VCaP (cell line): Measurements from ENCODE around the gene TUBD1.
A peak's percentile ranks its signal among the peaks of the same experiment; 100 is the strongest.
"Not testable (repeated sequence)": the region's sequence is repeated elsewhere in the genome, so short reads cannot be mapped to it uniquely, and the experiment has no call there.

ENCODE experiments used
- H3K27ac ChIP-seq: fragments of 450-650 bp; 2 replicates; pipeline ENCODE4 v1.5.1; 2017
- CTCF ChIP-seq: fragments of 450-650 bp; conservative IDR thresholded peaks from 2 replicates; pipeline ENCODE4 v1.5.1; 2017; ENCODE audit warnings: mild to moderate bottlenecking, moderate library complexity

The TUBD1 gene

GRCh38 chr17:59892924-59893675 lies at the start of gene TUBD1, which contains the start of gene RPS6KB1:
TSS of gene TUBD1 (minus strand) at chr17:59892943. CDS start at chr17:59891002, 1,941 bp downstream.
TSS of gene RPS6KB1 (plus strand) at chr17:59893121. CDS start at chr17:59893185, 64 bp downstream.
- peak within 1 kb of the TSS; percentile 91 for H3K27ac ChIP-seq
- TF ChIP-seq CTCF, result no peak

- TF ChIP-seq CTCF, result no peak
- H3K27ac ChIP-seq, result no peak overlapping the region
Observed at GRCh38 chr17:59941131-59941530, 48.4 kb upstream of the TUBD1 start.

- not testable (repeated sequence) for H3K27ac ChIP-seq
Observed at GRCh38 chr17:59940697-59941096, 48.0 kb upstream of the TUBD1 start.

- H3K27ac ChIP-seq, result not testable (repeated sequence)
Observed at GRCh38 chr17:59933317-59933716, 40.6 kb upstream of the TUBD1 start.

GRCh38 chr17:59930768-59931167 lies 38.0 kb upstream of the TUBD1 start:
- not testable (repeated sequence) for H3K27ac ChIP-seq

GRCh38 chr17:59930121-59930520 lies 37.4 kb upstream of the TUBD1 start:
- not testable (repeated sequence) for H3K27ac ChIP-seq

- H3K27ac ChIP-seq, result not testable (repeated sequence)
Observed at GRCh38 chr17:59920637-59921036, 27.9 kb upstream of the TUBD1 start.

GRCh38 chr17:59916446-59916845 lies 23.7 kb upstream of the TUBD1 start:
- no peak for TF ChIP-seq CTCF
- no peak overlapping the region for H3K27ac ChIP-seq

GRCh38 chr17:59914274-59914854 lies 21.6 kb upstream of the TUBD1 start:
- H3K27ac ChIP-seq, result peak overlapping the region; percentile 68
- TF ChIP-seq CTCF, result peak; percentile 80

GRCh38 chr17:59907467-59907866 lies 14.7 kb upstream of the TUBD1 start:
- no peak overlapping the region for H3K27ac ChIP-seq
- TF ChIP-seq CTCF, result no peak
